Activated naive CD4-positive, alpha-beta T cell treated with anti-CD3 and anti-CD28 coated beads, Interleukin-2, amount 50 U/mL, for 16 hours (primary cell): Measurements from ENCODE around the gene OR10A7.
"Not testable (repeated sequence)": the region's sequence is repeated elsewhere in the genome, so short reads cannot be mapped to it uniquely, and the experiment has no call there.

ENCODE experiments used
- DNase-seq: peaks from one replicate; pipeline ENCODE4 v3.0.0-alpha.2; 2020

The OR10A7 gene

GRCh38 chr12:55220725-55221124 is at the start of gene OR10A7:
Gene OR10A7, plus strand, starts transcription at chr12:55221025. Its CDS starts 0 bp downstream, at chr12:55221025.
- DNase-seq: no peak

GRCh38 chr12:55171445-55171844 is 49.4 kb upstream of the OR10A7 start:
- no peak for DNase-seq

- not testable (repeated sequence) for DNase-seq
Measured at GRCh38 chr12:55171846-55172245, 49.0 kb upstream of the OR10A7 start.

GRCh38 chr12:55172686-55173085 is 48.1 kb upstream of the OR10A7 start:
- DNase-seq: no peak

- DNase-seq: no peak
Measured at GRCh38 chr12:55173456-55173855, 47.4 kb upstream of the OR10A7 start.

- no peak for DNase-seq
Measured at GRCh38 chr12:55188573-55188972, 32.3 kb upstream of the OR10A7 start.

- no peak for DNase-seq
Measured at GRCh38 chr12:55188974-55189556, 31.8 kb upstream of the OR10A7 start.

- DNase-seq: no peak
Measured at GRCh38 chr12:55194382-55194781, 26.4 kb upstream of the OR10A7 start.

GRCh38 chr12:55226523-55226922 is 5.7 kb downstream of the OR10A7 start:
- DNase-seq: no peak

GRCh38 chr12:55227643-55228042 is 6.8 kb downstream of the OR10A7 start:
- DNase-seq: no peak

GRCh38 chr12:55244309-55244708 is 23.5 kb downstream of the OR10A7 start, which contains the start of gene OR6C74:
Gene OR6C74, plus strand, starts transcription at chr12:55244609. Its CDS starts 2,679 bp downstream, at chr12:55247288.
- no peak for DNase-seq

GRCh38 chr12:55246159-55246558 is 25.3 kb downstream of the OR10A7 start:
- no peak for DNase-seq

- no peak for DNase-seq
Measured at GRCh38 chr12:55250944-55251343, 30.1 kb downstream of the OR10A7 start.

- DNase-seq: no peak
Measured at GRCh38 chr12:55253281-55253680, 32.5 kb downstream of the OR10A7 start.

GRCh38 chr12:55256831-55257230 is 36.0 kb downstream of the OR10A7 start:
- no peak for DNase-seq

GRCh38 chr12:55258303-55258702 is 37.5 kb downstream of the OR10A7 start:
- no peak for DNase-seq
